ENCODE results near the gene FAF2.
"Not testable (repeated sequence)": the region's sequence is repeated elsewhere in the genome, so short reads cannot be mapped to it uniquely, and the experiment has no call there.

Gene FAF2

DNA sequence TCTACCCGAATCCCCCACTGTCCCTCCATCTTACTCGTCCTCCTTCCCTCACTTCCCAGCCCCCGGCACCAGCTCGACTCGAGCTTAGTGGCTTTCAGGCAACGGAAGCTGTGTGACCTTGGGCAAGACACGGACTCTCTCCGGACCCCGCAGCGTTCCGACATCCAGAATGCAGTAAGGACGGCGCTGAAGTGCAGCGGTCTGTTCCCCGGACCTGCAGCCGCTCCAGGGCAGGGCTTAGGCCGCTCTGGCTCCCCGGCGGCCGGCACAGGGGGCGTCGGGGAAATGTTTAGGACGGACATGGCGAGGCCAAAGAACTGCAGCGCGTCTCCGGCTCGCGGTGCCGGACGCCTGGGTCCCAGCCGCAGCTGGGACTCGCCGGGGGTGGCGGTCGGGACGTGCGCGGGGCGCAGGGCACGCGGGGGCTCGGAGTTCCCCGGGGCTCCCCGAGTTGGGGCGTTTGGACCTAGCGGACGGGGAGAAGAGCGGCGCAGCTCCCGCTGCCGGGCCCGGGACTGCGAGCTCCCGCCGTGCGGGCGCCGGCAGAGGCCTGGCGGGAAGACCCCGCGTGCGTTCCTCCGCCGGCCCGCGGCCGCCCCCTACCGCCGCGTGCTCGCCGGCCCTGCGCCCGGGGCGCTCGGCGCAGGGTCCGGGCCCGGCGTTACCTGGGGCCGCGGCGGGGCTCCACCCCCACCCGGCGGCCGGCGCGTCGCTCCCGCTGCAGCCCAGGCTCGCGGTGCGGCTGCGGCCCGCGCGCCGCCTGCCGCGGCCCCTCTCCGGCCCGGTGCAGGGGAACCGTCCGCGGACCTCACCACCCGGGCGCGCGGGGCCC lies 94.6 kb downstream of the FAF2 start:
- peak; percentile 56 for DNase-seq (ENCODE audit: low spot score)

DNA sequence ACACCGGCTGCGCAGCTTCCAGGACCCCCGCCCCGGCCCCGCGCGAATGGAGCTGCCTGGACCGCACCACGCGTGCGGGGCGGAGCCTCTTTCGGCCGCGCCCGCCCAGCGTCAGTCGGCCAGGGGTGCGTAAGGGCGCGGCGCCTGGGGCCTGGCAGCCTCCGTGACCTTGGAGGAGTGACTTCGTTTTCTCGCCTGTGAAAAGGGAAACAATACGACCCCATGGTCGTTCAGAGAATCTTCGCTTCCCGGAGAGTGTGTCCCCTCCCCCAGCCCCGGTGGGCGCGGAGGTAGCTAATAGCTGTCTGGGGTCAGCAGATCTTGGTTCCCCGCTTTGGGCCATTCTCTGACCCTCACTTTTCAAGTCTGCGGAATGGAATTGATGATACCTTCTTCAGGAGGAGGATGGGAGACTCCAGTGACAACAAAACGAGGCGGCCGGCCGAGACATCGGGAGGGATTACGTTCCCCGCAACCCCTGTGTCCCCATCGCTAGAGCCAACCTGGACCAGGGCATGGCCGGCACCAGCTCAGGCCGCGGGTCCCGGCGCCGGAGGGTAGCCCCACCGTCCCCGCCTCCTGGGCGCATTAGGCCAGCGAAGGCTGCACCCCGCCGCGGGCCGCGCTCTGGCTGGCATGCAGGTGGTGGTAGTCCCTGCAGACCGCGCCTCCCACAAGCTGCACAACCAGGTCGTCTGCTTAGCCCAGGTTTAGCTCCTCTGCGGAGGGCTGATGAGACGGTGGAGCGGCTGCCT lies 95.4 kb downstream of the FAF2 start:
- peak; percentile 81 for DNase-seq (ENCODE audit: low spot score)

DNA sequence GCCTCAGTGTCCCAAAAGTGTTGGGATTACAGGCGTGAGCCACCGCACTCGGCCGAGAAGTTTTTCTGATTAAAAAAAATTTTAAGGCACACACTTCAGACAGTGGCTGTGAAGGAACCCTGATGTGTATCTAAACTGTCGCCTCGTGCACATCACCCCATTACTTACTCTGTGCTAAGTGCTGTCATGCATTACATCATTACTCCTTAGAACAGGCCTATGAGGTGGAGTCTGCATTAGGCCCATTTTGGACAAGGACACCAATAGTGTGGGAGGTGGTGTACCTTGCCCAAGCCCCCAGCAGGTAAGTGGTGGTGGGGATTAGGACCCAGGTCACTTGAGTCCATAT lies 97.2 kb downstream of the FAF2 start:
- no peak for DNase-seq (ENCODE audit: low spot score)

DNA sequence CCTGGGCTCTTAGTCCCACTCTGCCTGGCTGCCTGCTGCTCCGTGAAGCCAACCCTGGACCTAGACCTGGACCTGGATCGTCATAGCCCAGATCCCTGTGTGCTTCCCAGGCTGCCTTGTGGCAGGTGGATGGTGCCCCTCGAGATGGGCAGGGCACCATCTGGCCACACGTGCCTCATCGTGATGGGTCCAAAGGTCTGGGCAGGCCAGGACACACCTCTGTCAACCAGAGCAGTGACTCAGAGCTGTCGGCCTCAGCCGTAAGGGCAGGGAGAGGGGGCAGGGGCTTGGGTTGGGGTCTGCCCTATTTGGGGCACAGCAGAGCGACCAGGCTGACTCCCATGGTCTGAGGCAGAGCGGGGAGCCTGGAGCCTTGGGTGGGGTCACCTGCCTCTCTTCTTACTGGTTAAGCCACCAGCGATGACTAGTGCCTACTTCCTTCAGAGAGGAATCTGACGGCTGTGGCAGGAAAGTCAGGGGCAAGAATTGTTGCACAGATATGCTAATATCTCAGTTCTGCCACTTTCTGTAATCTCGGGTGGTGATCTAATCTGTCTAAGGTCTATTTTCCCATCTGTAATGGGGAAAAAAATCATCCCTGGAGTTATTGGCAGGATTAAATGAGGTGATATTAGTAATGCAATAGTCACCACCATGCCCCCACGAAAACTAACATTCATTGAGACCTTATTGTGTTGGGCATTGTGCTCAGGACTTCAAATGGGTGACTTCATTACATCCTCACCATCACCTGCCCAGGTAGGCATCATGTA lies 97.7 kb downstream of the FAF2 start:
- no peak for DNase-seq (ENCODE audit: low spot score)

DNA sequence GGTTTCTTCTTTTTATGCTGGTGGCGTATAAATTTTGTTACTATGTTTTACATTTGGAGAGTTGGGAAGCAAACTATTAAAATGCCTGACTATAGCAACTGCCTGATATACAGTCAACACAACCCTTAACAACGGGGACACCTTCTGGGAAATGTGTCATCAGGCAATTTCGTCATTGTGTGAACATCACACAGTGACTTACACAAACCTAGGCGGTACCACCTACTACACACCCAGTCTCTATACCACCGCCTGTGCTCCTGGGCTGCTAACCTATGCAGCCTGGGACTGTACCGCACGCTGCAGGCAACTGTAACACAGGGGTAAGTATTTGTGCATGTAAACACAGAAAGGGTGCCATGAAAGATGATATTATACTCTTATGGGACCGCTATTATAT lies 99.6 kb downstream of the FAF2 start:
- no peak for DNase-seq (ENCODE audit: low spot score)

DNA sequence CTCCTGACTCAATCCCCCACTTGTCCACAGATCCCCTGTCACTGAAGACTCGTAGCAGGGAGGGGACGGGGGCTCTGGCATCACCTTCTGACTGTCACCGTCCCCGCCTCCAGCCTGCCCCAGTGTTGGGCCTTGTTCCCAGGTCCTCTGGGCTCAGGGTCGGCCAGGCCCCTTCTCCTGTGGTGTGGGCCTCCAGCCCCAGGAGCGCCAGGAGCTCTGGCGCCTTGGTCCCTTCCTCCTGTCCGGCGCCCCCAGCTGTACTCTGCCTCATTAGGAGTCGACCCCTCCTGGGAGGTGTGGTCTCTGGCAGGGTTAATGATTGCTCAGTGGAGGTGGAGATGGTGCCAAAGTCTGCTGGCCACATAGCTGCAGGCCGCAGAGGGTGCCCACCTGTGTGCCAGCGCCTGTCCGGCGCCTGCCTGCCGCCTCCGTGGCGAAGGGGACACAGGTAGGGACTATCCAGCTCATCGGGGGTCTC lies 100.8 kb downstream of the FAF2 start, which contains the start of gene CDHR2:
Gene CDHR2, plus strand, starts transcription at position 376 of the 478 bp plus-strand sequence. CDS start 16,011 bp downstream, outside the sequence.
- DNase-seq (ENCODE audit: low spot score) = no peak

DNA sequence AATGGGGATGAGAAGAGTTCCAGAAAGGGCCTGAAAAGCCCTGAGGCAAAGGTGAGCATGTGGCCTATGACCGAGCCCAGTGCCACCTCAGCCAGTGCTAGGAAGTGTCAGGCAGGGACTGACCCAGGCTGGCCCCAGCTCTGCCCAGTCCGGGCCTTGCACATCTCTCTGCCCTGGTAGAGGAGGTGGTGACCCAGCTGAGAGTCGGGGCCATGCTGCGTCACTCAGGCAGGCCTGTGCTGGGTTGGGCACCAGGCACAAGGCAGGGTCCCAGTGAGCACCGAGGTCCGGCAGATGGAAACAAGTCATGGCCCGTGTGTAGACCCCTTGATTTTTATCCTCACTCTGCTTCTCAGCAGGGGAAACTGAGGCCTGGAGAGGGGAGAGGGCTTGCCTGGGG lies 101.7 kb downstream of the FAF2 start:
- no peak for DNase-seq (ENCODE audit: low spot score)

DNA sequence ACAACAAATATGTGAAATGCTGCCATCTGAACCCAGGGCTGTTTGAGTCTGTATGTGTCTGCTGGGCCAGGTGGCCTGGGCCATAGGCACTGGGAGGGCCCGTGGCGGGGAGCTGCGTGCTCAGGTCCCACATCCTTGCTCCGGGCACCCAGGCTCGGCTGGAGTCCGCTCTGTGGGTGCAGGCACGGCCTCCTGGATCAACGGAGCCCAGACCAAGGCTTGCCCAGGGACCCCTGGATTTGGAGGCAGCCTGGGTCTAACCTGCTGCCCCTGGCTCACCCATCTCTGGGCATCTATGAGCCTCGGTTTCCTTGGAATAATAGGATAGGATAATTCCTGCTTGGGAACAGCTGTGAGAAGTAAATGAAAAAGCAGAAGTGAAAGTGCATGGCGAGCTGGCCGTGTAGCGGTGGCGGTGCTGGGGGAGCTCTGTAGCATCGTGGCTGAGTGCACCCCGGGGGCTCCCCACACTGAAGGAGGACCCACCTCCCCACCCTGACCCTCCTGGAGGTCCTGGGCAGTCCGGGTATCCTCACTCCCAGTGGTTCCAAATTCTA lies 102.2 kb downstream of the FAF2 start:
- DNase-seq (ENCODE audit: low spot score) = no peak

DNA sequence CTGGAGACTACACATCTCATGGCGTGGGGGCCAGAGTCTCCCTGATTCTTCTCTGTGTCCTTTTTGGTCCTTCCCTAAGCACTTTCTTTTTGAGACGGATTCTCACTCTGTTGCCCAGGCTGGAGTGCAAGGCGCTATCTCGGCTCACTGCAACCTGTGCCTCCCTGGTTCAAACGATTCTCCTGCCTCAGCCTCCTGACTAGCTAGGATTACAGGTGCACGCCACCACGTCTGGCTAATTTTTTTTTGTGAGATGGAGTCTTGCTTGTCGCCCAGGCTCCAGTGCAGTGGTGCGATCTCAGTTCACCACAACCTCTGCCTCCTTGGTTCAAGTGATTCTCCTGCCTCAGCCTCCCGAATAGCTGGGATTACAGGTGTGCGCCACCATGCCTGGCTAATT lies 102.8 kb downstream of the FAF2 start:
- DNase-seq (ENCODE audit: low spot score) = not testable (repeated sequence)

DNA sequence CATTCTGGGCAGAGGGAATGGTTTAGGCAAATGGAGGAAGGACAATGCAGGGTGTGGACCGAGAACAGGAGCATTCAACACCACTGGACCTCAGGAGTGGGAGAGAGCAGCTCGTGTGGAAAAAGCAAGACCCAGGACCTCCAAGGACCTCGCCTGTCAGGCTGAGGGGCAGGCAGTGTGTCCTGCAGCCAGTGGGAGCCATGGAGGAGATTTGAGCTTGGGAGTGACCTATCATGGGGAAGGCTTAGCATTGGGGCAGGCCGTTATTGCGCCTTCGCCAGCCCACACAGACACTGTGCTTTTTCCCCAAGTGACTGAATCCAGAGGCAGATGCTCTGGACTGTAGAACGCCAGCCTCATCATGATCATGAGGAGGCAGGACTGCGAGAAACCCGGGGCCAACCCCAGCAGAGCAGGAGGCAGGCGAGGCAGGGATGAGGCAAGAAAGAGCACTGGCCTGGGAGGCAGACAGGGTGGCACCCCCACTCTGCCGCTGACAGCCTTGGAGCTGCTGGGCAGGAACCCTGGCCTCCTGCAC lies 104.2 kb downstream of the FAF2 start:
- DNase-seq (ENCODE audit: low spot score) = no peak

DNA sequence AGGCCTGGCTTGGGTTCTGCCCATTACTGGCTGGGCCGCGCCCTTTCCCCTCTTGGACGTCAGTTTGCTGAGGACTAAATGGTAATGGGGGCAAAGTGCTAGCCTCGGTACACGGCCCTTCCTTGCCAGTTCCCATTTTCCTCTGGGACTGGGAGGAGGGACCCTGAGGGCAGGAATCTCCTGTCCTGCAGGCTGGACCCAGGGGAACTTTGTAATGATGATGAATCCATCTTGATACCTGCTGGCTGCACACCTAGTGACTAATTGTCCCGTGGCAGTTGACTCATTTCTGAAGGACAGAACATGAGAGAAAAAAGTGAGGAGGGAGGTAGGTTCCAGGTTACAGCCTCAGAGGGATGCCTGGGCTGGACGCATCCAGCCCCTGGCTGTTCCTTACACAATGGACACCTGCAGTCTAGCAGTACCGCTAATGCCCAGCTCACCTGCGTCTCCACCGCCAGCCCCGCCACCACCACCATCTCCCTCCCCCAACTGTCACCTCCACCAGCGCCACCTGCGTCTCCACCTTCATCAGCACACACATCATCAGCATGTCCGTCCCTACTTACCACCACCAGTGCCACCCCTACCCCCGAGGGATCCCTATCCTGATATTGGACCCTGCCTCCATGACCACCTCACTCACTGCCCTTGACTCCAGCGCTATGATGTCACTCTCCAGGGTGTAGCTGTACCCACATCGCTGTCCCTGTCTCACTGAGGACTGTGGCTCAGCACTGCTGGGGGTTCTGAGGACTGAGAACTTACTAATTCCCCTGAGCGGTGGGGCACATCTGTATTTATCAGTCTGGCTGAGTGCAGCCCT lies 105.3 kb downstream of the FAF2 start:
- DNase-seq (ENCODE audit: low spot score) = no peak

DNA sequence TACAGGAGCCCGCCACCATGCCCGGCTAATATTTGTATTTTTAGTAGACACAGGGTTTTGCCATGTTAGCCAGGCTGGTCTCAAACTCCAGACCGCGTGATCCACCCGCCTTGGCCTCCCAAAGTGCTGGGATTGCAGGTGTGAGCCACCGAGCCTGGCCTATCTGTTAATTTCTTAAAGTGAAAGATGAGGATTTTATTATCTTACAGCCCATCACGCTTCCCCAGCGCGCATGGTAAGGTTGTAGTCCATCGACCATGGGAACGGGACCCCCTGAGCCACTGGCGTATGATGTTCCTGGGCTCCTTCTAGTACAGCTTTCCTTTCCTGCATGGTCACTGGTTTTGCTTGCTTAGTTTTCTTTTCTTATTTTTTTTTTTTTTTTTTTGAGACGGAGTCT lies 109.7 kb downstream of the FAF2 start:
- no peak for DNase-seq (ENCODE audit: low spot score)

Small RNAs within 50 kb of the gene (small RNA-seq; reads per million reads assigned to genes)
- gene AC010297.1 (0 reads per million in 2 experiments), gene RF00019 (0 reads per million in 2 experiments), gene RN7SL684P (0 to 0.04 reads per million in 2 experiments)
